Naive thymus-derived CD4-positive, alpha-beta T cell (primary cell): ENCODE measurements around the gene DIO1. TPM values are rescaled to one million over a fixed set of nuclear protein-coding genes. Genes with fewer than 3 reads are reported as not detected.

ENCODE experiments used
- ATAC-seq: fragments of 150-1000 bp; cut with Tn5 transposase; 2 replicates; pipeline ENCODE4 v1.10.0; 2021; ENCODE audit warnings: mild to moderate bottlenecking, moderate library complexity
- CTCF ChIA-PET: fragments of 350-600 bp; sonication (Branson Sonifier 250); formaldehyde crosslinking; loops from one replicate; lab custom pipeline; 2021; ENCODE audit warnings: antibody characterized with exemption; lab: Charles Lee
- POLR2A ChIA-PET: fragments of 350-600 bp; sonication (Branson Sonifier 250); formaldehyde crosslinking; loops from one replicate; lab custom pipeline; 2021; ENCODE audit warnings: antibody characterized with exemption, inconsistent platforms; lab: Charles Lee
- DNase-seq, 9 donors: peaks; one replicate each; pipeline versions ENCODE4 v3.0.0 to v3.0.0-alpha.2; 2020 to 2022; ENCODE audit warnings: mixed read lengths in 1 of 9
- H3K27ac ChIP-seq: one replicate; pipeline ENCODE4 v1.7.0; 2013; ENCODE audit warnings: mild to moderate bottlenecking, low read depth, low read length, moderate library complexity
- H3K27me3 ChIP-seq, 2 donors: one replicate each; pipeline ENCODE4 v1.7.0; 2013; ENCODE audit warnings: low read length in 2 of 2, mild to moderate bottlenecking in 2 of 2, moderate library complexity in 2 of 2; ENCODE audit not compliant: control insufficient read depth in 2 of 2, insufficient read depth in 2 of 2
- H3K36me3 ChIP-seq, 3 experiments: 1 replicate in 2 of 3; 2 replicates in 1 of 3; pipeline ENCODE4 v1.7.0; 2013; ENCODE audit warnings: low read length in 3 of 3, mild to moderate bottlenecking in 3 of 3, moderate library complexity in 1 of 3; ENCODE audit not compliant: insufficient read depth in 3 of 3, control insufficient read depth in 2 of 3
- H3K4me1 ChIP-seq, 2 donors: one replicate each; pipeline ENCODE4 v1.7.0; 2013; ENCODE audit warnings: low read length in 2 of 2, mild to moderate bottlenecking in 2 of 2, moderate library complexity in 1 of 2; ENCODE audit not compliant: control insufficient read depth in 2 of 2, insufficient read depth in 2 of 2
- H3K4me3 ChIP-seq: 2 replicates; pipeline ENCODE4 v1.7.0; 2013; ENCODE audit warnings: mild to moderate bottlenecking, low read length
- H3K9me3 ChIP-seq, 3 experiments: 1 replicate in 2 of 3; 2 replicates in 1 of 3; pipeline ENCODE4 v1.7.0; 2013; ENCODE audit warnings: low read length in 3 of 3; ENCODE audit not compliant: control insufficient read depth in 2 of 3
- H3K27ac Mint-ChIP-seq, 9 donors: one replicate each; pipeline ENCODE4 v1.8.0; 2020 to 2022; ENCODE audit warnings: mixed read lengths in 9 of 9, mild to moderate bottlenecking in 8 of 9, moderate library complexity in 5 of 9, inconsistent platforms in 2 of 9
- H3K27me3 Mint-ChIP-seq, 5 donors: one replicate each; pipeline ENCODE4 v1.8.0; 2021 to 2022; ENCODE audit warnings: mixed read lengths in 5 of 5, mild to moderate bottlenecking in 1 of 5
- H3K36me3 Mint-ChIP-seq, 5 donors: one replicate each; pipeline ENCODE4 v1.8.0; 2020 to 2022; ENCODE audit warnings: mixed read lengths in 5 of 5, mild to moderate bottlenecking in 3 of 5, inconsistent platforms in 1 of 5
- H3K4me1 Mint-ChIP-seq, 7 donors: one replicate each; pipeline ENCODE4 v1.8.0; 2020 to 2022; ENCODE audit warnings: mixed read lengths in 7 of 7, mild to moderate bottlenecking in 3 of 7, inconsistent platforms in 1 of 7
- H3K4me3 Mint-ChIP-seq, 10 donors: one replicate each; pipeline ENCODE4 v1.8.0; 2020 to 2022; ENCODE audit warnings: mild to moderate bottlenecking in 10 of 10, mixed read lengths in 10 of 10, moderate library complexity in 6 of 10, inconsistent platforms in 2 of 10
- H3K9me3 Mint-ChIP-seq, 11 donors: one replicate each; pipeline ENCODE4 v1.8.0; 2020 to 2022; ENCODE audit warnings: mixed read lengths in 11 of 11, mild to moderate bottlenecking in 4 of 11, inconsistent platforms in 1 of 11, moderate library complexity in 1 of 11
- intact Hi-C, 2 donors: fragments of 100-400 bp; cut with micrococcal nuclease; formaldehyde crosslinking; loops; one replicate each; pipeline ENCODE4 v1.15.1; 2023
- polyA plus RNA-seq, 2 donors: library from polyadenylated mRNA; unstranded; fragments of 300-500 nt; fragmentation: Illumina TruSeq; gene quantifications; one replicate each; pipeline ENCODE4 v1.2.3, GENCODE V29; 2021
- total RNA-seq, 6 experiments: library from RNA in 5 of 6; stranded (reverse) in 5 of 6; gene quantifications; 1 replicate in 5 of 6; 2 replicates in 1 of 6; pipeline ENCODE4 v1.2.3 and lab custom pipeline; 2021 to 2026

DIO1 gene
- total and polyA plus RNA-seq, 7 experiments from 2014 or later, result not detected

DNA sequence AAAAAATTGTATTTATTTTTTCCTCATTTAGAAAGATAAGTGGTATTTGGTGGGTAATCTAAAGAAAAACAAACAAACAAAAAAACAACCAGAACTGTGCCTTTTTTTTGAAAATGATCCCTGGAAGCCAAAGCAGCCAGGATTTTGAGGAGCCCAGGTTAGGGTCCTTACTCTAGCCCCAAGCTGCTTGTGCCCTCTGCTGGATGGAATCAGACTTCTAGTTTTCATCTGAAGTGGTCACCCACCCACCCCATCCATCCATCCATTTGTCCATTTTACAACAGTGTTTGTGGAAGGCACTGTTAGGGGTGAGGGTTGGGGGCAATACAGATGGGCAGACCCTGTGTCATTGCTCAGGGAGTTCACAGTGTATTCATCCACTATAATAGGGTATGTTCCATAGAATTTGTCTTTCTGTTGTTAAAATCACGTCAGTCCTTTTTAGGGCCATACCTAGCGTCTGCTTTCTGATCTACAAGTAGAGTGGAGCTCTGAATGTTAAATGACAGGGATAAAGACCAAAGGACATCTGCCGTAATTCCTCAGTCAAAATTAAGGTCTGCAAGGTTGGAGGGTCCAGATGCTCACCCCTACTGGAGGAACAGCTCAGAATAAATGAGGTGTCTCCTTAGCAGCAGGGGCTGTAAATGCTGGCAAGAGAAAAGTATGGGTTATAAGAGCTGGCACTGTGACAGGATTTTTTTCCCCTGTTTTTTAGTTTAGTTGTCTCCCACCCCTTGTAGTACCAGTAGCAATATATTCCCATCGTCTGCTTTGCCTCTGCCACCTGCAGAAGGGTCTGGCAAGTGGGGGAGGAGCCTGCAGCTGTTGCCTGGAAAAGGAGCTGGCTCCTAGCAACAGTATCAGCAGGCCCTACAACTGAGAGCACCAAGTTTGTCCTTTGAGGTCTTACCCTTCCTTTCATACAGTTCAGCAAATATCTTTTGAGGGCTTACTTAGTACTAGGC is 55.3 kb downstream of the DIO1 start:
- Histone ChIP-seq H3K9me3 (no peaks in the 10 kb centered on the region), H3K27ac (no peak overlapping the region), H3K4me1 (peaks cover 12 to 17% of the 10 kb centered on the region in 2 donors), H3K27me3 (no peaks in the 10 kb centered on the region), H3K36me3 (peaks cover 0 to 16% (median 0%) of the 10 kb centered on the region in 3 experiments), H3K4me3 (no peak overlapping the region)
- H3K36me3 Mint-ChIP-seq, result peaks cover 3 to 15% (median 6%) of the 10 kb centered on the region in 5 donors
- ATAC-seq, result no peak
- intact Hi-C loops, result loop anchor here (1.0 to 10.0 kb wide), 9 partner anchors 71 to 1892 kb away; partner anchors contain the start of genes BTF3L4 (in 1 of the 2), MAGOH (in 1 of the 2), TTC22 (in 1 of the 2) and TTC4 (in 1 of the 2)
- no peaks in the 10 kb centered on the region for H3K9me3 Mint-ChIP-seq
- peaks cover 19 to 48% (median 37%) of the 10 kb centered on the region in 7 donors for H3K4me1 Mint-ChIP-seq
- peak in 2 of 9 donors; percentile 6 to 10 for DNase-seq
- no peaks in the 10 kb centered on the region for H3K27me3 Mint-ChIP-seq
- ChIA-PET CTCF (interaction anchor here (1.3 to 4.5 kb wide), 6 partner anchors 10 to 117 kb away, joined by 3 to 56 read pairs (median 5); no protein-coding TSS in a partner anchor), POLR2A (interaction anchor here (0.8 to 1.0 kb wide), 2 partner anchors 10 to 88 kb away, joined by 3 to 4 read pairs; no protein-coding TSS in a partner anchor)
- peak overlapping the region in 1 of 10 donors; percentile 66 for H3K4me3 Mint-ChIP-seq
- H3K27ac Mint-ChIP-seq, result peak overlapping the region in 2 of 9 donors; percentile 28 to 59

DNA sequence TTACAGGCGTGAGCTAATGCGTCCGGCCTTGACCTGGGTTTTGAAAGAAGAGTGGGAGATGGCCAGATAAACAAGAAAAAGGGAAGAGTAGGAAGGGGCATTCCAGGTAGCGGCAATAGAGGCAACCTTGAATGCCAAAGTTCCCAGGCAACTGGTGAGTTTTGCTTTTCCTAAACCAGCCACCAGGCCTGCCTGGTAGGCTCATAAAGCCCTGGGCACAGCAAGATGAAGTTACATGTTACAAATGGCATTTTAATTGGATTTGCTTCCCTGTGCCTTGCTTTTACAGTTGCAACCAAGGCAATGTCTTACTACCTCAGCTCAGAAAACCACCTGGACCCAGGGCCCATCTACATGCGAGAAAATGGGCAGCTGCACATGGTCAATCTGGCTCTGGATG is 57.7 kb downstream of the DIO1 start:
- no peaks in the 10 kb centered on the region for H3K9me3 ChIP-seq
- Mint-ChIP-seq H3K27ac (no peak overlapping the region), H3K9me3 (no peaks in the 10 kb centered on the region), H3K36me3 (peaks cover 3 to 15% (median 8%) of the 10 kb centered on the region in 5 donors), H3K27me3 (no peaks in the 10 kb centered on the region), H3K4me3 (no peak overlapping the region), H3K4me1 (peaks cover 8 to 42% (median 26%) of the 10 kb centered on the region in 7 donors)
- ChIA-PET POLR2A (no interaction called here), CTCF (interaction anchor here (2.2 kb wide), 1 partner anchor 91 kb away, joined by 7 read pairs; no protein-coding TSS in a partner anchor)
- H3K36me3 ChIP-seq, result peaks cover 0 to 16% (median 0%) of the 10 kb centered on the region in 3 experiments
- ATAC-seq (no peak), DNase-seq (no peak)
- no peak overlapping the region for H3K27ac ChIP-seq
- intact Hi-C loops, result no loop called here
- H3K4me1 ChIP-seq, result peaks cover 6 to 10% of the 10 kb centered on the region in 2 donors
- no peaks in the 10 kb centered on the region for H3K27me3 ChIP-seq
- H3K4me3 ChIP-seq, result no peak overlapping the region

DNA sequence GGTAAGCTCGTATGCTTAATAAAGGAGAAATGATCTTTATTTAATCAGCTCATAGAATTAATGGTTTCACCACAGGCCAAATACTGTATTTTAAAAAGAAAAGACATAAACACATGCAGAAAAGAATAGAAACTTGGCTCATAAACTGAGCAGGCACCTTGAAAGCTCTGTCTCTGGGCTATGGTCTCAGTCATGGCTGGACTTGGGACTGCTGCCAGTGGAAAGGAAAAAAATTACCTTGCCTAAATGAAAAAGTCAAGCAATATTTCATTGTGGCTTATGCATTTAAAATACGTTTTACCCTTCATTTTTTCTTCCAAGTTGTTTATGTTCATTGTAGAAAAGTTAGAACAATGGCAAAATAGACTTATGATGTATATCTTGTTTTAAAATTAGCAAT is 60.1 kb downstream of the DIO1 start:
- Histone ChIP-seq H3K4me1 (no peaks in the 10 kb centered on the region), H3K4me3 (no peak overlapping the region), H3K27me3 (no peaks in the 10 kb centered on the region), H3K9me3 (no peaks in the 10 kb centered on the region), H3K36me3 (peaks cover 0 to 16% (median 0%) of the 10 kb centered on the region in 3 experiments), H3K27ac (no peak overlapping the region)
- ATAC-seq, result no peak
- ChIA-PET POLR2A (interaction anchor here (0.9 to 1.1 kb wide), 2 partner anchors 9 to 114 kb away, joined by 3 to 4 read pairs; partner anchors contain the start of gene IFT25), CTCF (interaction anchor here (0.6 to 1.1 kb wide), 4 partner anchors 75 to 587 kb away, joined by 3 to 4 read pairs (median 4); no protein-coding TSS in a partner anchor)
- no peaks in the 10 kb centered on the region for H3K27me3 Mint-ChIP-seq
- peaks cover 3 to 30% (median 15%) of the 10 kb centered on the region in 7 donors for H3K4me1 Mint-ChIP-seq
- DNase-seq, result no peak
- no peak overlapping the region for H3K27ac Mint-ChIP-seq
- H3K36me3 Mint-ChIP-seq, result peaks cover 3 to 20% (median 8%) of the 10 kb centered on the region in 5 donors
- H3K9me3 Mint-ChIP-seq, result no peaks in the 10 kb centered on the region
- intact Hi-C loops, result no loop called here
- H3K4me3 Mint-ChIP-seq, result no peak overlapping the region

DNA sequence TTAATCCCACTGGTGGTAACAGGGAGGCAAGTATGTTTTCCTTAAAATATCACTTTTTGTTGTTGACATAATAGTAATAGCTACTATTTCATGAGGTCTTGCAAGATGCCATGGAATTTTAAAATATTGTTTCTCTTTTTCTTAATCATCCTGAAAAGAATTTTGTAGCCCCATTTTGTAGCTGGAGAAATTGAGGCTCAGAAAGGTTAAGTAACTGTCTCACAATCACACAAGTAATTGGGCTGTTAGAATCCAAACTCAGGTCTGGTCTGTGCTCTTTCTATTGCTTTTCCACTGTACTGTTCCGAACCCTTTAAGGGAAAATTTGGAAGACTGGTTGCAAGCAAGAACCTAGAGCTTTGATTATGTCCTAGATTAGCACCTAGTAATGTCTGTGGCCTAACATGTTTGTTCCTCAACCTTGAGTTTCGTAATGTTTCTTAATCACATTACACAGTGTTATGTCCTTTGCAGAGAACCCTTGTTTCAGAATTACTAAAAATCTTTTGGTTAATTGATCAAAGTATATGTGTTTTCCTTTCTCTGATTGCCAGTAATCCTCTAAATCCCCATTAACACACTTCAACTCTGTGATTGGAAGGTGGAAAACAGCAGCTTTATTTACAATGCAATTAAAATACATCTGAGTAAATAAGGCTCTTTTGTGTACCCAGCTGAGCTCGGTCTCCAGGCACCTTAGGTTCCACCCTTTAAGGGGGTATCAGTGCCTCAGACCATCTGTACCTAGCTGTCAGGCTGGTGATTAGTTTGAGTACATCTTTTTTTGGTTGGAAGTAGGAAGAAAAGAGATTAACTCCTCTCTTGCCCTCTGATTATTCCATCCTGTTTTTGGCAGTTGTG is 62.6 kb downstream of the DIO1 start:
- no peaks in the 10 kb centered on the region for H3K9me3 ChIP-seq
- H3K27ac ChIP-seq, result no peak overlapping the region
- Mint-ChIP-seq H3K27me3 (no peaks in the 10 kb centered on the region), H3K36me3 (peaks cover 3 to 24% (median 10%) of the 10 kb centered on the region in 5 donors), H3K4me1 (peaks cover 2 to 21% (median 8%) of the 10 kb centered on the region in 7 donors), H3K4me3 (no peak overlapping the region), H3K9me3 (no peaks in the 10 kb centered on the region), H3K27ac (peak overlapping the region in 2 of 9 donors; percentile 4 to 34)
- no peak overlapping the region for H3K4me3 ChIP-seq
- H3K4me1 ChIP-seq, result no peaks in the 10 kb centered on the region
- ChIA-PET CTCF (interaction anchor here (0.8 to 1.9 kb wide), 2 partner anchors 44 to 96 kb away, joined by 5 to 10 read pairs; no protein-coding TSS in a partner anchor), POLR2A (no interaction called here)
- H3K27me3 ChIP-seq, result no peaks in the 10 kb centered on the region
- DNase-seq (no peak), ATAC-seq (no peak)
- peaks cover 0 to 31% (median 0%) of the 10 kb centered on the region in 3 experiments for H3K36me3 ChIP-seq
- intact Hi-C loops, result loop anchor here in 1 of 2 donors (5.0 kb wide), 1 partner anchor 469 kb away; no protein-coding TSS in a partner anchor

DNA sequence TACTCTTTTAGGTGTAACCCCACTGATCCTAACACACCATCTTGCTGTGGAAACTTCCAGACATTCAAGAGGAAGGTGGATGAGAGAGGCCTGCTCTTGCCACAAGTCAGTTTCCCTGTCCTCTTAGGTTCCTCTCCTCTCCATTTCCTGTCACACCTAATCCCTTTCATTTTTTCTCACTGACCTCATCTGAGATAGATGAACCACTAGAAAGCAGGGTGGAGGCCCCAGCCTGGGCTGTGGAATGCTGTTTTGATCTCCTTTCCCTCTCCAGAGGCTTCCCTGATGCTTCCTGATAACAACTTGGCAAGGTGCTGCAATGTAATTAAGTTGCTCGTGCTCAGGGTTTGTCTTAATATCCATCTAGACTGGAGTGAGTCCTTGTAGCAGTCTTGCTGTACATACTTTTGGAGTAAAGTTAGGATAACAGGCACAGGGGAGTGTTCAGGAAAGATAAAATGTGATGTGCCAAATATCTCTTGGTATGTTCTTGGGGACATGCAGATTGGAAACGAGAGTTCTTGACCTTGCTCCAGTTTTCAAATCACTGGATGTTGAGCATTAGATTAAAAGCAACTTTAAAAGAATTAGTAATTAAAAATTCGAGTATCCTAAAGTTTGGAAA is 63.3 kb downstream of the DIO1 start:
- CTCF ChIA-PET, result interaction anchor here (1.0 to 3.7 kb wide), 3 partner anchors 85 to 96 kb away, joined by 3 to 110 read pairs (median 10); no protein-coding TSS in a partner anchor
- POLR2A ChIA-PET, result no interaction called here
- no peaks in the 10 kb centered on the region for H3K27me3 Mint-ChIP-seq
- H3K4me3 ChIP-seq, result no peak overlapping the region
- peaks cover 1 to 29% (median 5%) of the 10 kb centered on the region in 3 experiments for H3K36me3 ChIP-seq
- ATAC-seq (no peak), DNase-seq (no peak)
- H3K36me3 Mint-ChIP-seq, result peaks cover 3 to 29% (median 9%) of the 10 kb centered on the region in 5 donors
- intact Hi-C loops, result loop anchor here in 1 of 2 donors (5.0 kb wide), 1 partner anchor 470 kb away; no protein-coding TSS in a partner anchor
- H3K4me3 Mint-ChIP-seq, result no peak overlapping the region
- H3K4me1 Mint-ChIP-seq, result peaks cover 1 to 21% (median 8%) of the 10 kb centered on the region in 7 donors
- peak overlapping the region in 4 of 9 donors; percentile 34 to 63 (median 56) for H3K27ac Mint-ChIP-seq
- H3K9me3 Mint-ChIP-seq, result no peaks in the 10 kb centered on the region
- H3K27ac ChIP-seq, result no peak overlapping the region
- H3K27me3 ChIP-seq, result no peaks in the 10 kb centered on the region
- H3K9me3 ChIP-seq, result no peaks in the 10 kb centered on the region
- H3K4me1 ChIP-seq, result no peaks in the 10 kb centered on the region
